HepG2 (cell line): ENCODE results near the gene GLYATL3. TPM values are rescaled to one million over a fixed set of nuclear protein-coding genes. Genes with fewer than 3 reads are reported as not detected.

Source experiments
- ARID2 ChIP-seq: sonication (generic); formaldehyde crosslinking; IDR thresholded peaks from 2 replicates; pipeline ENCODE4 v1.8.1; 2022; ENCODE audit warnings: mild to moderate bottlenecking, missing genetic modification reagents, borderline replicate concordance
- BCL6 ChIP-seq: IDR thresholded peaks from 2 replicates; pipeline ENCODE4 v1.6.1; 2016; ENCODE audit warnings: missing genetic modification reagents, missing compliant biosample characterization
- GZF1 ChIP-seq: sonication (generic); formaldehyde crosslinking; IDR thresholded peaks from 2 replicates; pipeline ENCODE4 v1.5.1; 2020; ENCODE audit warnings: mild to moderate bottlenecking, missing genetic modification reagents
- MEF2D ChIP-seq: sonication (generic); formaldehyde crosslinking; IDR thresholded peaks from 2 replicates; pipeline ENCODE4 v1.5.1; 2020; ENCODE audit warnings: mild to moderate bottlenecking, missing genetic modification reagents
- NFKB2 ChIP-seq: sonication (generic); formaldehyde crosslinking; IDR thresholded peaks from 2 replicates; pipeline ENCODE4 v1.4.0; 2020; ENCODE audit warnings: missing genetic modification reagents, borderline replicate concordance
- NR2F2 ChIP-seq: IDR thresholded peaks from 2 replicates; pipeline ENCODE4 v1.6.1; 2012; ENCODE audit warnings: low read depth, inconsistent platforms, borderline replicate concordance
- SALL1 ChIP-seq: sonication (generic); formaldehyde crosslinking; IDR thresholded peaks from 2 replicates; pipeline ENCODE4 v1.8.0; 2022; ENCODE audit warnings: mild to moderate bottlenecking, missing genetic modification reagents
- SKI ChIP-seq: fragments of 450-650 bp; IDR thresholded peaks from one replicate; pipeline ENCODE4 v1.6.1; 2018; ENCODE audit warnings: mild to moderate bottlenecking; ENCODE audit not compliant: partially characterized antibody
- SMAD1 ChIP-seq: sonication (generic); formaldehyde crosslinking; IDR thresholded peaks from 2 replicates; pipeline ENCODE4 v1.4.0; 2020; ENCODE audit warnings: missing genetic modification reagents, low read depth, mild to moderate bottlenecking, borderline replicate concordance
- TBL1XR1 ChIP-seq: fragments of 150-350 bp; IDR thresholded peaks from 2 replicates; pipeline ENCODE4 v1.6.1; 2014; ENCODE audit warnings: borderline replicate concordance, low read length; ENCODE audit not compliant: partially characterized antibody
- ZBTB20 ChIP-seq: sonication (generic); formaldehyde crosslinking; IDR thresholded peaks from 2 replicates; pipeline ENCODE4 v1.8.1; 2023; ENCODE audit warnings: missing genetic modification reagents, low read depth, mild to moderate bottlenecking, borderline replicate concordance
- ZNF343 ChIP-seq: sonication (generic); formaldehyde crosslinking; IDR thresholded peaks from 2 replicates; pipeline ENCODE4 v1.4.0; 2020; ENCODE audit warnings: mild to moderate bottlenecking, missing genetic modification reagents
- ZNF350 ChIP-seq: sonication (generic); formaldehyde crosslinking; IDR thresholded peaks from 2 replicates; pipeline ENCODE4 v1.4.0; 2020; ENCODE audit warnings: mild to moderate bottlenecking, low read depth, missing genetic modification reagents, borderline replicate concordance
- ZNF446 ChIP-seq: sonication (generic); formaldehyde crosslinking; IDR thresholded peaks from 2 replicates; pipeline ENCODE4 v1.5.0; 2020; ENCODE audit warnings: mild to moderate bottlenecking, missing genetic modification reagents
- ZNF605 ChIP-seq: sonication (generic); formaldehyde crosslinking; IDR thresholded peaks from 2 replicates; pipeline ENCODE4 v1.8.0; 2022; ENCODE audit warnings: mild to moderate bottlenecking, missing genetic modification reagents
- ZNF607 ChIP-seq: sonication (generic); formaldehyde crosslinking; IDR thresholded peaks from 2 replicates; pipeline ENCODE4 v1.5.1; 2020; ENCODE audit warnings: missing genetic modification reagents, mild to moderate bottlenecking, borderline replicate concordance
- ZNF777 ChIP-seq: sonication (generic); formaldehyde crosslinking; IDR thresholded peaks from 2 replicates; pipeline ENCODE4 v1.4.0; 2020; ENCODE audit warnings: missing genetic modification reagents
- polyA plus RNA-seq, 8 experiments: library from polyadenylated mRNA; depleted of rRNA in 3 of 8; stranded (reverse) in 7 of 8; unstranded in 1 of 8; fragments of >200 nt; fragmentation: Illumina TruSeq in 4 of 8; extraction: Trizol in 4 of 8; gene quantifications; 2 replicates each; pipeline versions ENCODE4 v1.2.1 to v1.2.3, GENCODE V29; 2011 to 2016; ENCODE audit warnings: low read depth in 4 of 8, missing spikeins in 1 of 8, mixed read lengths in 1 of 8; ENCODE audit not compliant: insufficient read depth in 1 of 8
- total RNA-seq, 5 experiments: library from RNA; depleted of rRNA; stranded (reverse); fragments of >200 nt; fragmentation: Illumina TruSeq; extraction: Trizol; gene quantifications; 2 replicates each; pipeline ENCODE4 v1.2.3, GENCODE V29; 2016; ENCODE audit warnings: low read depth in 1 of 5
- TF ChIP-seq, protein P1 (sequence below): sonication (generic); formaldehyde crosslinking; IDR thresholded peaks from 2 replicates; pipeline ENCODE4 v1.4.0; 2020; ENCODE audit warnings: missing genetic modification reagents, borderline replicate concordance
- TF ChIP-seq, protein P2 (sequence below): sonication (generic); formaldehyde crosslinking; IDR thresholded peaks from 2 replicates; pipeline ENCODE4 v1.5.1; 2020; ENCODE audit warnings: mild to moderate bottlenecking, moderate library complexity, missing genetic modification reagents
- TF ChIP-seq, protein P3 (sequence below): IDR thresholded peaks from 2 replicates; pipeline ENCODE4 v1.6.1; 2012; ENCODE audit warnings: low read depth, low read length, improper control_type of control experiment
- TF ChIP-seq, protein P4 (sequence below): sonication (generic); formaldehyde crosslinking; IDR thresholded peaks from 2 replicates; pipeline ENCODE4 v1.4.0; 2020; ENCODE audit warnings: mild to moderate bottlenecking, low read depth, missing genetic modification reagents
- TF ChIP-seq, protein P5 (sequence below): sonication (generic); formaldehyde crosslinking; IDR thresholded peaks from 2 replicates; pipeline ENCODE4 v1.5.0; 2020; ENCODE audit warnings: missing genetic modification reagents, mild to moderate bottlenecking, borderline replicate concordance

GLYATL3 gene
- total and polyA plus RNA-seq, 2 of the 13 experiments (the other 11 are each of a cell fraction or from before 2014, with no cell fraction given) = 0.05 TPM; not detected in 1

DNA sequence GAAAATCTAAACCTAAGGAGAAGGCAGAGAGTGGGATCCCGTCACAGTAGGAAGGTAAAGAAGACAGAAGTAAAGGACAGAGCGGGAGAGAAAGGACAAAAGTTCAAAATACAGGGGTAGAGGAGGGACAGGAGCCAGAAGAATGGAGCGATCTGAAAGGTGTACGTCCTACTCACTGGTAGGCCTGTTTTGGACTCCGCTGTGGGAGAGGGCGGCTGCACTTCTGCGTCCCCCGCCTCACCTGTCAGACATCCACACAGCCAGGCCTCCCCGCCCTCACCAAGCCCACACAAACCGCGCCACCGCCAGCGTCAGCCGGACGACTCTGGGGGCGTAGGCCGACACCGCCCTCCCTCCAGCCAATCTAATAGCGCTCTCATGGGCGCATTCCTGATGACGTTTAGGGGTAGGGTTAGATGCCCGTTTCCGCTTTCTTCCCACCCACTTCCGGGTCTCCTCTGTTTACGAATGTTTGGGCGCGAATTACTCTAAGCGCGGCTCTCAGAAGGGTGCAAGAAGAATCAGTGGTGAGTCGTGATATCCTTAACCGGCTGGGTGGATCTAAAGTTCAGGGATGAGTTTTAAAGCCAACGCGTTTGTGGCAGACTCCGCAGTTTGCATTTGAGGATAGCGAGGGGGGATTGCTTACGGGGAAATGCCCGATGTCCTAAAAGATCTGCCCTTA lies 36.7 kb upstream of the GLYATL3 start, which contains the start of the genes CENPQ and MMUT (continued):
- TF ChIP-seq SKI (peak; percentile 51), BCL6 (CRISPR knock-in tag) (peak; percentile 38; the same call in 1 of the 2 replicates), MEF2D (CRISPR knock-in tag) (peak; percentile 78; the same call in 1 of the 2 replicates), ZNF350 (peak; percentile 96), ZNF777 (no peak), TBL1XR1 (peak; percentile 43), ARID2 (CRISPR knock-in tag) (0 out of 2 replicates have a peak, but pooled peaks have one; percentile 69), ZNF343 (CRISPR knock-in tag) (0 out of 2 replicates have a peak, but pooled peaks have one; percentile 86), NFKB2 (CRISPR knock-in tag) (peak; percentile 91; the same call in 1 of the 2 replicates), SMAD1 (CRISPR knock-in tag) (peak; percentile 87; the same call in 1 of the 2 replicates), ZNF446 (CRISPR knock-in tag) (0 out of 2 replicates have a peak, but pooled peaks have one; percentile 62), GZF1 (no peak), SALL1 (CRISPR knock-in tag) (peak; percentile 93), ZBTB20 (CRISPR knock-in tag) (peak; percentile 69; the same call in 1 of the 2 replicates), NR2F2 (no peak), ZNF607 (peak; percentile 84; the same call in 1 of the 2 replicates), ZNF605 (CRISPR knock-in tag) (peak; percentile 87)
- TF ChIP-seq, protein P1, sequence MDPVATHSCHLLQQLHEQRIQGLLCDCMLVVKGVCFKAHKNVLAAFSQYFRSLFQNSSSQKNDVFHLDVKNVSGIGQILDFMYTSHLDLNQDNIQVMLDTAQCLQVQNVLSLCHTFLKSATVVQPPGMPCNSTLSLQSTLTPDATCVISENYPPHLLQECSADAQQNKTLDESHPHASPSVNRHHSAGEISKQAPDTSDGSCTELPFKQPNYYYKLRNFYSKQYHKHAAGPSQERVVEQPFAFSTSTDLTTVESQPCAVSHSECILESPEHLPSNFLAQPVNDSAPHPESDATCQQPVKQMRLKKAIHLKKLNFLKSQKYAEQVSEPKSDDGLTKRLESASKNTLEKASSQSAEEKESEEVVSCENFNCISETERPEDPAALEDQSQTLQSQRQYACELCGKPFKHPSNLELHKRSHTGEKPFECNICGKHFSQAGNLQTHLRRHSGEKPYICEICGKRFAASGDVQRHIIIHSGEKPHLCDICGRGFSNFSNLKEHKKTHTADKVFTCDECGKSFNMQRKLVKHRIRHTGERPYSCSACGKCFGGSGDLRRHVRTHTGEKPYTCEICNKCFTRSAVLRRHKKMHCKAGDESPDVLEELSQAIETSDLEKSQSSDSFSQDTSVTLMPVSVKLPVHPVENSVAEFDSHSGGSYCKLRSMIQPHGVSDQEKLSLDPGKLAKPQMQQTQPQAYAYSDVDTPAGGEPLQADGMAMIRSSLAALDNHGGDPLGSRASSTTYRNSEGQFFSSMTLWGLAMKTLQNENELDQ = no peak
- TF ChIP-seq, protein P2, sequence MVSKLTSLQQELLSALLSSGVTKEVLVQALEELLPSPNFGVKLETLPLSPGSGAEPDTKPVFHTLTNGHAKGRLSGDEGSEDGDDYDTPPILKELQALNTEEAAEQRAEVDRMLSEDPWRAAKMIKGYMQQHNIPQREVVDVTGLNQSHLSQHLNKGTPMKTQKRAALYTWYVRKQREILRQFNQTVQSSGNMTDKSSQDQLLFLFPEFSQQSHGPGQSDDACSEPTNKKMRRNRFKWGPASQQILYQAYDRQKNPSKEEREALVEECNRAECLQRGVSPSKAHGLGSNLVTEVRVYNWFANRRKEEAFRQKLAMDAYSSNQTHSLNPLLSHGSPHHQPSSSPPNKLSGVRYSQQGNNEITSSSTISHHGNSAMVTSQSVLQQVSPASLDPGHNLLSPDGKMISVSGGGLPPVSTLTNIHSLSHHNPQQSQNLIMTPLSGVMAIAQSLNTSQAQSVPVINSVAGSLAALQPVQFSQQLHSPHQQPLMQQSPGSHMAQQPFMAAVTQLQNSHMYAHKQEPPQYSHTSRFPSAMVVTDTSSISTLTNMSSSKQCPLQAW (CRISPR knock-in tag) = peak; percentile 89
- TF ChIP-seq, protein P3, sequence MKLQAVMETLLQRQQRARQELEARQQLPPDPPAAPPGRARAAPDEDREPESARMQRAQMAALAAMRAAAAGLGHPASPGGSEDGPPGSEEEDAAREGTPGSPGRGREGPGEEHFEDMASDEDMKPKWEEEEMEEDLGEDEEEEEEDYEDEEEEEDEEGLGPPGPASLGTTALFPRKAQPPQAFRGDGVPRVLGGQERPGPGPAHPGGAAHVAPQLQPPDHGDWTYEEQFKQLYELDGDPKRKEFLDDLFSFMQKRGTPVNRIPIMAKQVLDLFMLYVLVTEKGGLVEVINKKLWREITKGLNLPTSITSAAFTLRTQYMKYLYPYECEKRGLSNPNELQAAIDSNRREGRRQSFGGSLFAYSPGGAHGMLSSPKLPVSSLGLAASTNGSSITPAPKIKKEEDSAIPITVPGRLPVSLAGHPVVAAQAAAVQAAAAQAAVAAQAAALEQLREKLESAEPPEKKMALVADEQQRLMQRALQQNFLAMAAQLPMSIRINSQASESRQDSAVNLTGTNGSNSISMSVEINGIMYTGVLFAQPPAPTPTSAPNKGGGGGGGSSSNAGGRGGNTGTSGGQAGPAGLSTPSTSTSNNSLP = peak; percentile 54; the same call in 1 of the 2 replicates
- TF ChIP-seq, protein P4, sequence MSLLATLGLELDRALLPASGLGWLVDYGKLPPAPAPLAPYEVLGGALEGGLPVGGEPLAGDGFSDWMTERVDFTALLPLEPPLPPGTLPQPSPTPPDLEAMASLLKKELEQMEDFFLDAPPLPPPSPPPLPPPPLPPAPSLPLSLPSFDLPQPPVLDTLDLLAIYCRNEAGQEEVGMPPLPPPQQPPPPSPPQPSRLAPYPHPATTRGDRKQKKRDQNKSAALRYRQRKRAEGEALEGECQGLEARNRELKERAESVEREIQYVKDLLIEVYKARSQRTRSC (CRISPR knock-in tag) = no peak
- TF ChIP-seq, protein P5, sequence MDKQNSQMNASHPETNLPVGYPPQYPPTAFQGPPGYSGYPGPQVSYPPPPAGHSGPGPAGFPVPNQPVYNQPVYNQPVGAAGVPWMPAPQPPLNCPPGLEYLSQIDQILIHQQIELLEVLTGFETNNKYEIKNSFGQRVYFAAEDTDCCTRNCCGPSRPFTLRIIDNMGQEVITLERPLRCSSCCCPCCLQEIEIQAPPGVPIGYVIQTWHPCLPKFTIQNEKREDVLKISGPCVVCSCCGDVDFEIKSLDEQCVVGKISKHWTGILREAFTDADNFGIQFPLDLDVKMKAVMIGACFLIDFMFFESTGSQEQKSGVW = no peak
